ENCODE data around the gene CHD9. TPM values are rescaled to one million over a fixed set of nuclear protein-coding genes. Genes with fewer than 3 reads are reported as not detected.

CHD9 gene
- total RNA-seq, 3 donors from 2014 or later = 65.4 to 95.9 (median 86.6) TPM

DNA sequence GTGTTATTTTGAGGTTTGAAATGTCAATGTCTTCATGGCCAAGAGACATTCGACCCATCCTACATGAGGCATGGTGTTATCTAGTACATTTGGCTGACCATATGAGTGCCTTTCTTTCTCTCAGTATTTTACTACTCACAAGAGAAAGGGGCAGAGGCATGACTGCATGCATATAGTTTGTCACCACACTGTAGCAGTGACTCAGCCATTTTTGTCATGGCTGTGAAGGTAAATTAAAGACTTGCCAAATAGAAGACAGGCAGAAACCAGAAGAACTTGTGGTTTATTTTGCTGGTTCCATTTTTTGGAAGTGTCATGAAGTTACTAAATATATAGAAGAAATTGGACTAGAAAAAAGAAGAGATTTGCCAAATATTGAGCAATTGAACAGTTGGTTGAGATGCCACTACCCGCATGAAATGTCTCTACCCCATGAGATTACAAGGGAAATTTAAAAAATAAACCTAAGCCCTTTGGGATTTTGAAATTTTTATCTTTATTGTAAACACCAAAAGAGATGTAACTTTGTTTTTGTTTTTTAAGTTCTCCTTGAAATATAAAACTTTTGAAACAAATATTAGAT, 170.3 kb downstream of the CHD9 start:
- H3K4me3 ChIP-seq = no peak overlapping the region
- H3K36me3 ChIP-seq (ENCODE audit: low read depth) = peaks cover 4% of the 10 kb centered on the region
- no peak for ATAC-seq

DNA sequence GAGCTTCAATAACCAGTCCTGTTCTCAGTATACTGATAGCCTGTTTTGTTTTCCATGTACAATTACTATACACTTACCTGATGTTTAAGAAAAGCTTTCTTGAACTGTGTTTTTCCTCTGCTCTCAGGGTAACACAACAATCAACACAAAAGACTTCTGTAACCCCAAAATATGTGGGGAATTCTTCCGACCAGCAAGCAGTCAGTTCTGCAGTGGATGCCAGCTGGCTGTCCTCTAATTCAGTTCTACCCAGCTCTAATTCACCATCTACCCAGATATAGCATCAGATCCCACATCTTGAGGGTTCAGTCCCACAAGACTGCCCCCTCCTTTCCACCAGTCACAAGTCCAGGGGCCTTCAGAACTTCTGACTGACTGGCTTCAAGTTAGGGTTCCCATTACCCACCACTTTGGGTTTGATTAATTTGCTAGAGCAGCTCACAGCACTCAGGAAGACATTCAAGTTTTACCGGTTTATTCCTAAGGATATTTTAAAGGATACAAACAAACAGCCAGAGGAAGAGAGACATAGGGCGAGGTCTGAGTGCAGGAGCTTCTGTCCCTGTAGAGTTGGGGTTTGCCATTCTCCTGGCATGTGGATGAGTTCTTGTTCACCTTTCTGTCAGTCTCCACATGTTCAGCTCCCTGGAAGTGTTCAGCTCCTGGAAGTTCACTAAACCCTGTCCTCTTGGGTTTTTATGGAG, 178.2 kb downstream of the CHD9 start:
- no peaks in the 10 kb centered on the region for H3K36me3 ChIP-seq (ENCODE audit: low read depth)
- H3K9me3 ChIP-seq = no peaks in the 10 kb centered on the region
- no peaks in the 10 kb centered on the region for H3K4me1 ChIP-seq (ENCODE audit: low read depth)
- H3K4me3 ChIP-seq = no peak overlapping the region
- no peak for DNase-seq
- intact Hi-C loops (cut with DNase I, micrococcal nuclease) = no loop called here
- TF ChIP-seq, protein P1, sequence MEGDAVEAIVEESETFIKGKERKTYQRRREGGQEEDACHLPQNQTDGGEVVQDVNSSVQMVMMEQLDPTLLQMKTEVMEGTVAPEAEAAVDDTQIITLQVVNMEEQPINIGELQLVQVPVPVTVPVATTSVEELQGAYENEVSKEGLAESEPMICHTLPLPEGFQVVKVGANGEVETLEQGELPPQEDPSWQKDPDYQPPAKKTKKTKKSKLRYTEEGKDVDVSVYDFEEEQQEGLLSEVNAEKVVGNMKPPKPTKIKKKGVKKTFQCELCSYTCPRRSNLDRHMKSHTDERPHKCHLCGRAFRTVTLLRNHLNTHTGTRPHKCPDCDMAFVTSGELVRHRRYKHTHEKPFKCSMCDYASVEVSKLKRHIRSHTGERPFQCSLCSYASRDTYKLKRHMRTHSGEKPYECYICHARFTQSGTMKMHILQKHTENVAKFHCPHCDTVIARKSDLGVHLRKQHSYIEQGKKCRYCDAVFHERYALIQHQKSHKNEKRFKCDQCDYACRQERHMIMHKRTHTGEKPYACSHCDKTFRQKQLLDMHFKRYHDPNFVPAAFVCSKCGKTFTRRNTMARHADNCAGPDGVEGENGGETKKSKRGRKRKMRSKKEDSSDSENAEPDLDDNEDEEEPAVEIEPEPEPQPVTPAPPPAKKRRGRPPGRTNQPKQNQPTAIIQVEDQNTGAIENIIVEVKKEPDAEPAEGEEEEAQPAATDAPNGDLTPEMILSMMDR (IDR thresholded peaks at IDR 0.05) = no peak
- no peak for ATAC-seq

More for the DNA sequence above, 170.3 kb downstream of the CHD9 start:
- intact Hi-C loops (cut with DNase I, micrococcal nuclease) = no loop called here
- no peak for DNase-seq
- Histone ChIP-seq H3K9me3 (no peaks in the 10 kb centered on the region), H3K4me1 (ENCODE audit: low read depth) (no peaks in the 10 kb centered on the region)
- TF ChIP-seq, protein P1 (IDR thresholded peaks at IDR 0.05) = no peak

DNA sequence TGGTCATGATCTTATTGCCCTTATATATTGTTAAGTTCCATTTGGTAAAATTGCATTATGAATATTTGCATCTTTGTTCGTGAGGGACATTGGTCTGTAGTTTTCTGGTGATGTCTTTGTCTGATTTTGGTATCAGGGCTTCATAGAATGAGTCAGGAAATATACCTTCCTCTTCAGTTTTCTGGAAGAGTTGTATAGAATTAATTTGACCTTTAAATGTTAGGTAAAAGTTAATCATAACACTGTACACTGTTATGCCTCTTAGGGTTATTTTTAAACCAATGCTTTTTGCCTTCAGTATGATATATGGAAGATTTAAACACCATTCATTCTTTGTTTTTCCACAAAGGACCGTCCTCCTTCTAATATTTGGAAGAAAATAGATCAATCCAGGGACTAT, 180.0 kb downstream of the CHD9 start:
- Histone ChIP-seq H3K9me3 (no peaks in the 10 kb centered on the region), H3K4me1 (ENCODE audit: low read depth) (no peaks in the 10 kb centered on the region), H3K36me3 (ENCODE audit: low read depth) (no peaks in the 10 kb centered on the region), H3K4me3 (no peak overlapping the region)
- TF ChIP-seq, protein P1 (IDR thresholded peaks at IDR 0.05) = no peak
- intact Hi-C loops (cut with DNase I, micrococcal nuclease) = no loop called here
- ATAC-seq (no peak), DNase-seq (no peak)

DNA sequence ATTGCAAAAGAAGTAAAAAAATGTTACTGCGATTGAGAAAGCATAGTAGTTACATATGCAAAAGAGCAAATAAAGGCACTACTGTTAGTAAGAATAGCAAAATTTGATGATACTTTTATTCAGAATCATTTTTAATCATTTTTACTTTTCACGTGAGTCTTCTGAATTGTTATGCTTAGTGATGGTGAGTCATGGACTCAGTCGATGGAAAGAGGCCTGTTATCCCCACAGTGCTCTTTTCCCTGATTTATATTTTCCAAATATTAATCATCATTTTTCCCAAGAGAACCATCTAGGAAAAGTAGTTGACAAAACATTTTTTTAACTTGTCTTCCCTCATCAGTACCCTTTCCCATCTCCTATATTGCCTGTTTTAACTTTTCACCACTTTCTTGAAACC, 181.1 kb downstream of the CHD9 start:
- intact Hi-C loops (cut with DNase I, micrococcal nuclease) = no loop called here
- no peaks in the 10 kb centered on the region for H3K9me3 ChIP-seq
- no peak overlapping the region for H3K4me3 ChIP-seq
- TF ChIP-seq, protein P1 (IDR thresholded peaks at IDR 0.05) = no peak
- DNase-seq = no peak
- no peaks in the 10 kb centered on the region for H3K4me1 ChIP-seq (ENCODE audit: low read depth)
- no peak for ATAC-seq
- no peaks in the 10 kb centered on the region for H3K36me3 ChIP-seq (ENCODE audit: low read depth)

DNA sequence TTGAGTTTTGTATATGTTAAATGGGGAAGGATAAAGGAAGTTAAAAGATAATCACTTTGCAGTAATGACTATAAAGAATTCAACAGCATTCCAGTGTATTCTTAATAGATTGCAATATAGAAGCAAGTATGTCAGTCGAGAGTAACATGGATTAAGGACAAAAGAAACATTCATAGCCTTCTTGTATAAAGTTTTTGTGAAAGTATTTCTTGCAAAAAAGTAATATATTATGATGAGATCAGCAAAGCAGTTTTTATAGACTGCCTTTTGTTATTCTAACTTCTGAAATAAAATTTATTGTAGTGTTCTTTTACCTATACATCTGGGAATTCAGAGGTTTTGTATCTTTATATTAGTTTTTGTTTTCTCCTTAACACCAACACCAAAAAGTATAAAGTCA, 194.5 kb downstream of the CHD9 start:
- intact Hi-C loops (cut with DNase I, micrococcal nuclease) = no loop called here
- TF ChIP-seq, protein P1 (IDR thresholded peaks at IDR 0.05) = no peak

More for the DNA sequence above, 194.5 kb downstream of the CHD9 start:
- Histone ChIP-seq H3K36me3 (ENCODE audit: low read depth) (no peaks in the 10 kb centered on the region), H3K9me3 (no peaks in the 10 kb centered on the region), H3K4me1 (ENCODE audit: low read depth) (no peaks in the 10 kb centered on the region), H3K4me3 (no peak overlapping the region)
- ATAC-seq (no peak), DNase-seq (no peak)

Measured in mucosa of descending colon (tissue), 3 donors.